GM21515 (cell line): ENCODE data around the gene PRAC2.

Experiments
- ATAC-seq: cut with Tn5 transposase; IDR thresholded peaks from one replicate; pipeline ENCODE4 v1.9.1; 2021; ENCODE audit not compliant: unreplicated experiment

Gene PRAC2

GRCh38 chr17:48732688-48733629 lies 10.0 kb downstream of the PRAC2 start:
- no peak for ATAC-seq

- ATAC-seq, result no peak
These were observed 10.8 kb downstream of the PRAC2 start for GRCh38 chr17:48733632-48734328.

- no peak for ATAC-seq
These were observed 11.5 kb downstream of the PRAC2 start for GRCh38 chr17:48734333-48735061.

GRCh38 chr17:48735062-48735351 lies 12.0 kb downstream of the PRAC2 start:
- no peak for ATAC-seq

- no peak for ATAC-seq
These were observed 14.5 kb downstream of the PRAC2 start for GRCh38 chr17:48737330-48738043.

- ATAC-seq, result no peak
These were observed 15.4 kb downstream of the PRAC2 start for GRCh38 chr17:48738424-48738802.

GRCh38 chr17:48738803-48739526 lies 16.0 kb downstream of the PRAC2 start:
- no peak for ATAC-seq

GRCh38 chr17:48740537-48740936 lies 17.6 kb downstream of the PRAC2 start:
- ATAC-seq, result no peak

- no peak for ATAC-seq
These were observed 22.6 kb downstream of the PRAC2 start for GRCh38 chr17:48745381-48746275.

GRCh38 chr17:48746916-48747444 lies 24.0 kb downstream of the PRAC2 start:
- ATAC-seq, result no peak

- ATAC-seq, result no peak
These were observed 24.7 kb downstream of the PRAC2 start for GRCh38 chr17:48747445-48748363.

- no peak for ATAC-seq
These were observed 26.0 kb downstream of the PRAC2 start for GRCh38 chr17:48748718-48749566.

- ATAC-seq, result no peak
These were observed 26.9 kb downstream of the PRAC2 start for GRCh38 chr17:48749621-48750553.

- ATAC-seq, result no peak
These were observed 28.2 kb downstream of the PRAC2 start for GRCh38 chr17:48751172-48751571.

GRCh38 chr17:48751733-48752398 lies 28.9 kb downstream of the PRAC2 start:
- no peak for ATAC-seq
